ENCODE data around the gene GUK1.

The GUK1 gene, protein sequence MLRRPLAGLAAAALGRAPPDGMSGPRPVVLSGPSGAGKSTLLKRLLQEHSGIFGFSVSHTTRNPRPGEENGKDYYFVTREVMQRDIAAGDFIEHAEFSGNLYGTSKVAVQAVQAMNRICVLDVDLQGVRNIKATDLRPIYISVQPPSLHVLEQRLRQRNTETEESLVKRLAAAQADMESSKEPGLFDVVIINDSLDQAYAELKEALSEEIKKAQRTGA

DNA sequence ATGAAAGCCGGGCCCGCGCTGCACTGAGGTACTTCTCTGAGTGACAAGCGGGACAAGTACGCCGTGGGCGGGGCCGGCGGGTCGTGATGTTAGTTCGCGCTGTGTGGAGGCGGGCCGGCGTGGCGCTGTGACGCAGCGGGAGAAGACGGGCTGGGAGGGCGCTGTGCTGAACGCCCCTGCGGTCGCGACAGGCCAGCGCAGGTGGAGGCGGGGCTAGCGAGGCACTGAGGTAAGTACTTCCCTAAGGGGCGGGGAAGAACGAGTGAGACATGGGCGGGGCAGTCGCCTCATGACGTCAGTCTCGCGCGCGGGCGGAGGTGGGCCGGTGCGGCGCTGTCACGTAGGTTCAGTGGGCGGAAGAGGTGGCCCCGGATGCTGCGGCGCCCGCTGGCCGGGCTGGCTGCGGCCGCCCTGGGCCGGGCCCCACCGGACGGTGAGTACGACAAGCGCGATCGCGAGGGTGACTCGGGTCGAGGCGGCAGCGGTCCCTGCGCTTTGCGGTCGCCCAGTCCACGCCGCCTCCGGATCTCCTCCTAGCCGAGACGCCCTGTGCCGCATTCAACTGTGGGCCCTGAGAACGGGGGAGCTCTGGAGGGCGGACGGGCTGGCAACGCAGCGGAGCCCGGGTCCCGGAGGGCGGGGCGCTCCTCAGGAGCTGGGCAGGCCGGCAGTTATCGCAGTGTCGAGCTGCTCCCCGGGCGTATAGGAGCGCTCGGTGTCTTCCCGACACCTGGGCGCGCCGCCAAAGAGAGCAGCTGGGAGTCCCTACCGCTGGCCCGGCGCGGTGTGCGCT lies at the start of gene GUK1:
Gene GUK1 (plus strand): TSS at position 349 of the 793 bp plus-strand sequence. CDS start 24 bp downstream, at position 373.
- TF ChIP-seq, protein P1, sequence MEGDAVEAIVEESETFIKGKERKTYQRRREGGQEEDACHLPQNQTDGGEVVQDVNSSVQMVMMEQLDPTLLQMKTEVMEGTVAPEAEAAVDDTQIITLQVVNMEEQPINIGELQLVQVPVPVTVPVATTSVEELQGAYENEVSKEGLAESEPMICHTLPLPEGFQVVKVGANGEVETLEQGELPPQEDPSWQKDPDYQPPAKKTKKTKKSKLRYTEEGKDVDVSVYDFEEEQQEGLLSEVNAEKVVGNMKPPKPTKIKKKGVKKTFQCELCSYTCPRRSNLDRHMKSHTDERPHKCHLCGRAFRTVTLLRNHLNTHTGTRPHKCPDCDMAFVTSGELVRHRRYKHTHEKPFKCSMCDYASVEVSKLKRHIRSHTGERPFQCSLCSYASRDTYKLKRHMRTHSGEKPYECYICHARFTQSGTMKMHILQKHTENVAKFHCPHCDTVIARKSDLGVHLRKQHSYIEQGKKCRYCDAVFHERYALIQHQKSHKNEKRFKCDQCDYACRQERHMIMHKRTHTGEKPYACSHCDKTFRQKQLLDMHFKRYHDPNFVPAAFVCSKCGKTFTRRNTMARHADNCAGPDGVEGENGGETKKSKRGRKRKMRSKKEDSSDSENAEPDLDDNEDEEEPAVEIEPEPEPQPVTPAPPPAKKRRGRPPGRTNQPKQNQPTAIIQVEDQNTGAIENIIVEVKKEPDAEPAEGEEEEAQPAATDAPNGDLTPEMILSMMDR (IDR thresholded peaks at IDR 0.05; ENCODE audit: extremely low read depth, missing control alignments): no peak

DNA sequence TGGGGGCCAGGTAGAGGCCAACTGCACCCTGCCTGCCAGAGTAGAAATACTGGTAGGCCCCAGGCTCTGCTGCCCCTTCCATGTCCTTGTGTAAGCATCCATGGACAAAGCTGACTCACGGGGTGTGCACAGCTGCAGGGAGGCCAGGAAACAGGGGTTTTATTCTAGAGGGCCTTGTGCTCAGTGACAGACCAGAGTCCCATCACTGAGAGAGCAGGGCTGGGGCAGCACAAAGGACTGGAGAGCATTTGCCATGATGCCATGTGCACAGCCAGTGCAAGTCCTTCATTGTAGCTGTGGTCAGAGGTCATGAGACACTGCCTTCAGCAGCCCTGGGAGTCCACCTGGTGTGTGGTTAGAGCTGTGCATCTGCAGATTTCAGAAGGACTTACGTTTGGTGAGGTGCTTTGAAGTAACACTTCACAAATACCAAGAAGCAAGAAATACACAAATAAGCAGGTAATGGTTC lies 49.4 kb upstream of the GUK1 start:
- TF ChIP-seq, protein P1 (IDR thresholded peaks at IDR 0.05; ENCODE audit: extremely low read depth, missing control alignments): no peak
- no peak for DNase-seq (ENCODE audit: low spot score)

More for the DNA sequence above, at the start of gene GUK1:
- peak; percentile 98 for DNase-seq (ENCODE audit: low spot score)

DNA sequence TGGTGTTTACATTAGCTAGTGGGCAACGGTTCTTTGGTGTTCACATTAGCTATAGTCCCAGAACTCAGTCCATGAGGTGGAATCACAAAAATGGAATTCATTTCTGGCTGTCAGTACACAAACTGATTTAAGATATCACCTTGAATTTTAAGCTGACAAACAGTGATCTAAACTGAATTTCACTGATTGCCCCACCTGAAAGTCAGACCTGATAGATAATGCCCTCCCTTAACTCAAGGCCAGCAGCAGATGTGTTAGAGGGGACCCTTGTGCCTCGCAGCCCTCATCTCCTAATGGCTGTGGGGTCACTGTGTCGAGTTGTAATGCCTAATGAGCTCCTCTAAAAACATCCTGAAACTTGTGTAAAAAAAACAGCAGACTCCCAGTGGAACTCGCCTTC lies 49.0 kb upstream of the GUK1 start:
- TF ChIP-seq, protein P1 (IDR thresholded peaks at IDR 0.05; ENCODE audit: extremely low read depth, missing control alignments): no peak
- no peak for DNase-seq (ENCODE audit: low spot score)

DNA sequence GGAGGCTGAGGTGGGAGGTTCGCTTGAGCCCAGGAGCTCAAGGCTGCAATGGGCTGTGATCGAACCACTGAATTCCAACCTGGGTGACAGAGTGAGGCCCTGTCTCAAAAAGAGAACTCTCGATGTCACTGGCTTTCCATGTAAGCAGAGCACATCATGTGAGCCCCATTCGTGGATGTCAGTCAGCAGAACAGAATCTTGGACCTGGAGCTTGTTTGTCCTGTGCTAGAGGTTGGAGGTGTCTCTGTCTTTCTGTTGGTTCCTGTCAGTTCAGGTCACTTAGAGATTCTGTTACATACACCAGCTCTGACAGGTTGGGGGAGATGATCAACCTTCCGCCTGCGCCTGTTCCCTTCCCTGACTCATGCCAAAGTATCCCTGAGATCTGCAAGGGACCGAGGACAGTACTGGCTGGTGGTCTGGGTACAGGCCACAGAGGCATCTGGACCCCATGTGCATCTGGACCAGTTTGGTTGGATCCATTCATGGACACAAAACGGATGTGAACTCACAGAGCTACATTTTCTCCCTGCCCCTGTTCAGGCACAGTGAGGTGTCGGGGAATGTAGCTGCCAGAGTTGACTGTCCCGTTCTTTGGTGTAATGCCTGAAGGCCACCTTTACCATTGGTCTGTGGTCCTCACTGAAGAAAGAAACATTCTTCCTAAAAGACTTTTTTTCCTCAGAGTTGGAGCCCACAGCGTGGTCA lies 47.6 kb upstream of the GUK1 start:
- TF ChIP-seq, protein P1 (IDR thresholded peaks at IDR 0.05; ENCODE audit: extremely low read depth, missing control alignments): no peak
- no peak for DNase-seq (ENCODE audit: low spot score)

DNA sequence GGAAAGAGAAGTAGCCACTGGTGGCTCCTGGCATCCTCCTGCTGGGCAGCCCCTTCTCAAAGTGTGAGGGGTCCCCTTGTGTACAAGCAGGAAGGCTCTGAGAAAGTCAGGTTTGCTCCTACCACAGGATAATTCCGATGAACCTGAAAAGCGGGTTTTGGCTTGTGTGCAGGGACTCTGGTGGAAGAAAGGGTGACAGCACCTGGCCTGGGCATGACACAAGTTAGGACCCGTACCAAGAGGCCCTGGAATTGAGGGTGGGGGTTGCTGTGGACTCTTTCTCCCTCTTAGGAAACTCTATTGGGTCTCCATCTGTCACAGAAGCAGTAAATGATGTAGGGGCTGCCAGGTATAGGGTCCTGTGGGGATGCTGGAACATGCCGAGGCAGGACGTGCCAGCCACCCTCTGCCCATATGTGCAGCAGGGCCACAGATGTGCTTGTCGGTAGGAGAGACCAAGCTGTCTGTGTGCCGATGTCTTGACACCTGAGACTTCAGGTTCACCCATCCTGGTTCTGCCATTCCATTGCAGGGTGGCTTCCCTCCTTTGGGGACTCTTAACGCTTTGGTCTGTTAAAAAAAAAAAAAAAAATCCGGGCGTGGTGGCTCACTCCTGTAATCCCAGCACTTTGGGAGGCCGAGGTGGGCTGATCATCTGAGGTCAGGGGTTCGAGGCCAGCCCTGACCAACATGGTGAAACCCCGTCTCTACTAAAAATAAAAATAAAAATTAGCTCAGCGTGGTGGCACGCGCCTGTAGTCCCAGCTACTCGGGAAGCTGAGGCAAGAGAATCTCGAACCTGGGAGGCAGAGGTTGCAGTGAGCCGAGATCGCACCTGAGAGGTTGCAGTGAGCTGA lies 46.8 kb upstream of the GUK1 start:
- TF ChIP-seq, protein P1 (IDR thresholded peaks at IDR 0.05; ENCODE audit: extremely low read depth, missing control alignments): no peak
- DNase-seq (ENCODE audit: low spot score): no peak

DNA sequence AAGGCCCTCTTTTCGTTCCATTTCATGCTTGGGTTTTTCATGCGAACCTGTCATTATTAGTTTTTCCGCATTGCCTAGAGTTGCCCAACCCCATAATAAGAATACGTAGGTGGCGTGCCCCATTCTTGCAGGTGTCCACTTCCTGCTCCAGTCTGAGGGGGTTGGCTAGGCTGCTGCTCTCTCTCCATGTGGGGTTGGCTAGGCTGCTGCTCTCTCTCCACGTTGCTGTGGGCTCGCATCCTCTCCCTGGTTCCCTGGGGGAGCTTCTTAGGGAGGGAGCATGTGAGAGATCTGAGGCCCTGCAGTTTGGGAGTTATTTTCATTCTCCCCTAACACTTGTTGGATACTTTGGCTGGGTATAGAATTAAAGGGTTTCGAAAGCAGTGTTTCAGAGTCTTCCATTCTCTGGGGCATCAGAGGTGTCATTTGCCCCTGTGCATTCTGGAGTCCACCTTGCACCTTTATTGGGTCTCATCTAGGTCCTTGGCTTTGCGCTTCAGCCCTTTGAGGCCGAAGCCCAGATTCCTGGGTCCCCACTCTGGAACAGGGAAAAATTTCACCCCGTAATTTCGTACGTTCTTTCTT lies 45.6 kb upstream of the GUK1 start:
- no peak for DNase-seq (ENCODE audit: low spot score)
- TF ChIP-seq, protein P1 (IDR thresholded peaks at IDR 0.05; ENCODE audit: extremely low read depth, missing control alignments): no peak

Measured in GM20000 (cell line).